Panc1 (cell line): ENCODE data around the gene MAML3. TPM values are rescaled to one million over a fixed set of nuclear protein-coding genes. Genes with fewer than 3 reads are reported as not detected.

ENCODE experiments used
- ATAC-seq: fragments of 200-7000 bp; cut with Tn5 transposase; 2 replicates; pipeline ENCODE4 v1.9.1; 2020; ENCODE audit warnings: mild to moderate bottlenecking, moderate library complexity
- BruUV-seq: library from RNA; stranded (reverse); fragments of 400-500 nt; replicated peaks from 2 replicates; lab custom pipeline; 2021; lab: Mats Ljungman, UMichigan
- CTCF ChIA-PET: fragments of 300-600 bp; sonication (Branson Sonifier 250); formaldehyde crosslinking; loops from one replicate; lab custom pipeline; 2022; ENCODE audit warnings: antibody characterized with exemption; lab: Charles Lee
- POLR2A ChIA-PET: fragments of 300-600 bp; sonication (Branson Sonifier 250); formaldehyde crosslinking; loops from one replicate; lab custom pipeline; 2022; ENCODE audit warnings: antibody characterized with exemption; lab: Charles Lee
- DNase-seq: peaks from one replicate; pipeline ENCODE4 v3.0.0-alpha.2; 2010; ENCODE audit warnings: low read depth, low spot score
- H3K27ac ChIP-seq: 2 replicates; pipeline ENCODE4 v1.5.1; 2011; ENCODE audit warnings: mild to moderate bottlenecking, low read length, inconsistent platforms
- H3K27me3 ChIP-seq: fragments of 200-500 bp; sonication (Bioruptor generic); 2 replicates; pipeline ENCODE4 v1.6.0; 2014; ENCODE audit warnings: low read length, inconsistent platforms; ENCODE audit not compliant: control insufficient read depth, insufficient read depth
- H3K36me3 ChIP-seq: fragments of 200-500 bp; sonication (Bioruptor generic); 2 replicates; pipeline ENCODE4 v1.5.1; 2014; ENCODE audit warnings: inconsistent platforms, mild to moderate bottlenecking, low read length, moderate library complexity; ENCODE audit not compliant: control insufficient read depth, insufficient read depth
- H3K4me1 ChIP-seq: 2 replicates; pipeline ENCODE4 v1.5.1; 2011; ENCODE audit warnings: inconsistent platforms, mild to moderate bottlenecking, low read length, moderate library complexity; ENCODE audit not compliant: control insufficient read depth, insufficient read depth
- H3K4me3 ChIP-seq, 2 experiments: 2 replicates each; pipeline ENCODE4 v1.5.1; 2011 to 2012; ENCODE audit warnings: low read depth in 2 of 2, low read length in 2 of 2, mild to moderate bottlenecking in 2 of 2, inconsistent platforms in 1 of 2, moderate library complexity in 1 of 2
- H3K9me3 ChIP-seq: fragments of 200-500 bp; sonication (Bioruptor generic); 2 replicates; pipeline ENCODE4 v1.5.1; 2014; ENCODE audit warnings: low read depth, mild to moderate bottlenecking, inconsistent platforms, low read length, moderate library complexity; ENCODE audit not compliant: control insufficient read depth, insufficient read depth
- CTCF ChIP-seq: fragments of 450-650 bp; IDR thresholded peaks from 2 replicates; pipeline ENCODE4 v1.5.1; 2017; ENCODE audit warnings: mild to moderate bottlenecking
- POLR2AphosphoS5 ChIP-seq: IDR thresholded peaks from 2 replicates; pipeline ENCODE4 v1.6.1; 2012; ENCODE audit warnings: mild to moderate bottlenecking, low read depth, low read length, moderate library complexity
- REST ChIP-seq, 2 experiments: IDR thresholded peaks; 2 replicates each; pipeline ENCODE4 v1.6.1; 2011 to 2012; ENCODE audit warnings: low read depth in 2 of 2, control low read depth in 1 of 2, low read length in 1 of 2, mild to moderate bottlenecking in 1 of 2, moderate library complexity in 1 of 2; ENCODE audit not compliant: insufficient read depth in 1 of 2
- SIN3A ChIP-seq: IDR thresholded peaks from 2 replicates; pipeline ENCODE4 v1.6.1; 2012; ENCODE audit warnings: low read depth, mild to moderate bottlenecking, low read length, moderate library complexity, borderline replicate concordance; ENCODE audit not compliant: insufficient read depth
- TCF7L2 ChIP-seq: IDR thresholded peaks from 2 replicates; pipeline ENCODE4 v1.6.1; 2011; ENCODE audit warnings: mild to moderate bottlenecking, low read depth, low read length, inconsistent platforms
- in situ Hi-C: cut with HindIII; loops from 2 replicates; pipeline ENCODE4 v1.10.0; 2016; ENCODE audit warnings: low sequenced_read_pairs, low pct_unique_long_range_greater_than_20kb
- intact Hi-C: fragments of 100-400 bp; cut with micrococcal nuclease; formaldehyde crosslinking; loops from one replicate; pipeline ENCODE4 v1.10.0; 2022; ENCODE audit not compliant: unreplicated experiment
- total RNA-seq: library from RNA; stranded (reverse); gene quantifications from one replicate; pipeline ENCODE4 v1.2.1, GENCODE V29; 2021; ENCODE audit not compliant: unreplicated experiment

MAML3 gene
- total RNA-seq, 1 experiment from 2014 or later: 7.7 TPM

- POLR2A ChIA-PET: no interaction called here
- in situ Hi-C loops: no loop called here
- no peak overlapping the region for H3K27ac ChIP-seq
Measured at GRCh38 chr4:139968831-139969230, 185.2 kb downstream of the MAML3 start.

GRCh38 chr4:139966383-139966782 is 187.6 kb downstream of the MAML3 start:
- no peaks in the 10 kb centered on the region for H3K27me3 ChIP-seq
- ATAC-seq (no peak), DNase-seq (no peak)
- ChIA-PET POLR2A (no interaction called here), CTCF (no interaction called here)
- no peak overlapping the region for H3K27ac ChIP-seq
- no peak overlapping the region for H3K4me3 ChIP-seq
- no peaks in the 10 kb centered on the region; the same call in 1 of the 2 replicates for H3K4me1 ChIP-seq
- TF ChIP-seq CTCF (no peak), TCF7L2 (no peak), POLR2AphosphoS5 (no peak), SIN3A (no peak), REST (IDR thresholded peaks at IDR 0.05; ENCODE audit: insufficient read depth in 1 of 2, low read depth in 2 of 2, low read length in 1 of 2) (no peak)
- intact Hi-C loops: no loop called here
- no TSS peak for BruUV-seq
- H3K9me3 ChIP-seq: no peaks in the 10 kb centered on the region
- in situ Hi-C loops: no loop called here
- no peaks in the 10 kb centered on the region for H3K36me3 ChIP-seq

More at GRCh38 chr4:139968831-139969230, 185.2 kb downstream of the MAML3 start:
- no TSS peak for BruUV-seq
- ATAC-seq (no peak), DNase-seq (no peak)
- H3K36me3 ChIP-seq: no peaks in the 10 kb centered on the region
- H3K9me3 ChIP-seq: no peaks in the 10 kb centered on the region
- CTCF ChIA-PET: no interaction called here
- H3K4me1 ChIP-seq: no peaks in the 10 kb centered on the region; the same call in 1 of the 2 replicates
- H3K27me3 ChIP-seq: no peaks in the 10 kb centered on the region
- intact Hi-C loops: no loop called here
- no peak for TF ChIP-seq SIN3A
- no peak for TF ChIP-seq POLR2AphosphoS5
- TF ChIP-seq CTCF: no peak
- TF ChIP-seq REST (IDR thresholded peaks at IDR 0.05; ENCODE audit: insufficient read depth in 1 of 2, low read depth in 2 of 2, low read length in 1 of 2): no peak
- TF ChIP-seq TCF7L2: no peak
- no peak overlapping the region for H3K4me3 ChIP-seq
